Endothelial cell of umbilical vein (primary cell): ENCODE measurements around the gene BSPRY. TPM values are rescaled to one million over a fixed set of nuclear protein-coding genes. Genes with fewer than 3 reads are reported as not detected.

Experiments
- BruUV-seq: library from RNA; stranded (reverse); fragments of 400-500 nt; replicated peaks from 2 replicates; lab custom pipeline; 2021; lab: Mats Ljungman, UMichigan
- CTCF ChIA-PET: fragments of 300-600, 350-600 bp; sonication (Branson Sonifier 250); formaldehyde crosslinking; loops from one replicate; lab custom pipeline; 2021; ENCODE audit warnings: antibody characterized with exemption, inconsistent platforms; lab: Charles Lee
- POLR2A ChIA-PET: fragments of 300-600, 350-600 bp; sonication (Branson Sonifier 250); formaldehyde crosslinking; loops from one replicate; lab custom pipeline; 2021; ENCODE audit warnings: antibody characterized with exemption, inconsistent platforms; lab: Charles Lee
- DNase-seq: peaks from one replicate; pipeline ENCODE4 v3.0.0-alpha.2; 2011; ENCODE audit warnings: low read depth, low spot score
- FAIRE-seq: peaks from 2 replicates; lab custom pipeline; 2011; peaks lifted over from hg19 to GRCh38; lab: Jason Lieb, UNC
- H2AFZ ChIP-seq: 2 replicates; pipeline ENCODE4 v1.6.0; 2012; ENCODE audit warnings: low read depth, low read length, control low read depth, inconsistent platforms
- H3K27ac ChIP-seq: 2 replicates; pipeline ENCODE4 v1.5.1; 2011; ENCODE audit warnings: low read depth, mild to moderate bottlenecking, control low read depth, low read length, moderate library complexity; ENCODE audit not compliant: insufficient read depth
- H3K27me3 ChIP-seq, 2 experiments: 2 replicates each; pipeline versions ENCODE4 v1.6.0 to v1.6.1; 2011; ENCODE audit warnings: low read length in 2 of 2, mixed read lengths in 1 of 2; ENCODE audit not compliant: control insufficient read depth in 2 of 2, insufficient read depth in 2 of 2
- H3K36me3 ChIP-seq, 2 experiments: 2 replicates in 1 of 2; 3 replicates in 1 of 2; pipeline ENCODE4 v1.5.1; 2011; ENCODE audit warnings: low read length in 2 of 2, mild to moderate bottlenecking in 1 of 2, moderate library complexity in 1 of 2; ENCODE audit not compliant: control insufficient read depth in 2 of 2, insufficient read depth in 2 of 2; ENCODE audit errors: extremely low read depth in 1 of 2
- H3K4me1 ChIP-seq: 3 replicates; pipeline ENCODE4 v1.5.1; 2011; ENCODE audit warnings: mild to moderate bottlenecking, low read length; ENCODE audit not compliant: control insufficient read depth, insufficient read depth; ENCODE audit errors: extremely low read depth
- H3K4me2 ChIP-seq: 2 replicates; pipeline ENCODE4 v1.6.1; 2011; ENCODE audit warnings: low read length, control low read depth, mixed read lengths; ENCODE audit not compliant: insufficient read depth
- H3K4me3 ChIP-seq, 3 experiments: fragments of 200-600 bp in 1 of 3; sonication (generic), shearing (Covaris generic) in 1 of 3; replicated peaks in 1 of 3; 2 replicates each; pipeline ENCODE4 v1.5.1; 2011 to 2016; ENCODE audit warnings: control low read depth in 3 of 3, low read length in 3 of 3, mild to moderate bottlenecking in 2 of 3, inconsistent platforms in 1 of 3, low read depth in 1 of 3, moderate library complexity in 1 of 3; ENCODE audit not compliant: insufficient read depth in 1 of 3
- H3K79me2 ChIP-seq: 2 replicates; pipeline ENCODE4 v1.6.0; 2012; ENCODE audit warnings: low read length, inconsistent platforms; ENCODE audit not compliant: control insufficient read depth, insufficient read depth
- H3K9ac ChIP-seq: replicated peaks from 2 replicates; pipeline ENCODE3; 2011; ENCODE audit warnings: low read length, control low read depth; ENCODE audit not compliant: insufficient read depth; ENCODE audit errors: extremely low read depth
- H3K9me1 ChIP-seq: replicated peaks from 3 replicates; pipeline ENCODE4 v1.6.0; 2011; ENCODE audit warnings: mild to moderate bottlenecking, low read length; ENCODE audit not compliant: control insufficient read depth, insufficient read depth; ENCODE audit errors: extremely low read depth
- H3K9me3 ChIP-seq: replicated peaks from 2 replicates; pipeline ENCODE4 v1.5.1; 2012; ENCODE audit warnings: low read length, inconsistent platforms; ENCODE audit not compliant: control insufficient read depth, insufficient read depth
- H4K20me1 ChIP-seq: replicated peaks from 2 replicates; pipeline ENCODE3; 2011; ENCODE audit warnings: mild to moderate bottlenecking, low read length; ENCODE audit not compliant: control insufficient read depth, insufficient read depth; ENCODE audit errors: extremely low read depth
- EZH2 ChIP-seq: IDR thresholded peaks from 2 replicates; pipeline ENCODE4 v1.6.1; 2012; ENCODE audit warnings: borderline replicate concordance, low read depth, mild to moderate bottlenecking, moderate library complexity, low read length, inconsistent platforms; ENCODE audit not compliant: severe bottlenecking
- GATA2 ChIP-seq: IDR thresholded peaks from 2 replicates; pipeline ENCODE4 v1.7.0; 2011; ENCODE audit warnings: low read depth, mild to moderate bottlenecking, moderate library complexity, mixed read lengths, low read length; ENCODE audit not compliant: insufficient read length, insufficient read depth
- JUN ChIP-seq: IDR thresholded peaks from 2 replicates; pipeline ENCODE4 v1.6.1; 2011; ENCODE audit warnings: borderline replicate concordance, low read depth; ENCODE audit not compliant: insufficient read length, insufficient read depth
- MAX ChIP-seq: IDR thresholded peaks from 2 replicates; pipeline ENCODE4 v1.6.1; 2011; ENCODE audit not compliant: insufficient read depth, insufficient read length
- POLR2A ChIP-seq: IDR thresholded peaks from 2 replicates; pipeline ENCODE4 v1.6.1; 2012; ENCODE audit warnings: low read depth, mild to moderate bottlenecking, control low read depth, low read length
- POLR2AphosphoS5 ChIP-seq: IDR thresholded peaks from 2 replicates; pipeline ENCODE4 v1.6.1; 2012; ENCODE audit warnings: low read depth, mild to moderate bottlenecking, control low read depth, low read length, moderate library complexity; ENCODE audit not compliant: insufficient read depth
- dilution Hi-C: fragments of 300-500 bp; cut with MboI; formaldehyde crosslinking; loops from one replicate; pipeline ENCODE4 v1.15.0; 2019; ENCODE audit warnings: low sequenced_read_pairs; ENCODE audit not compliant: extremely low pct_ligation_motif_present
- intact Hi-C: fragments of 100-400 bp; cut with micrococcal nuclease; formaldehyde crosslinking; loops from one replicate; pipeline ENCODE4 v1.10.0; 2022
- polyA plus RNA-seq, 4 experiments: library from polyadenylated mRNA; depleted of rRNA in 3 of 4; stranded (reverse) in 3 of 4; unstranded in 1 of 4; fragments of >200 nt; gene quantifications; 2 replicates each; pipeline versions ENCODE4 v1.2.1 to v1.2.3, GENCODE V29; 2011 to 2012; ENCODE audit warnings: missing spikeins in 1 of 4
- total RNA-seq: library from RNA; stranded (reverse); gene quantifications from 2 replicates; pipeline ENCODE4 v1.2.3, GENCODE V29; 2021
- TF ChIP-seq, protein P1 (sequence below), 2 donors: IDR thresholded peaks; 1 replicate in 1 of 2; 2 replicates in 1 of 2; pipeline ENCODE4 v1.5.1; 2011; ENCODE audit warnings: low read length in 2 of 2, mild to moderate bottlenecking in 2 of 2, moderate library complexity in 2 of 2, control low read depth in 1 of 2, inconsistent platforms in 1 of 2, low read depth in 1 of 2; ENCODE audit not compliant: insufficient read depth in 1 of 2; ENCODE audit errors: extremely low read depth in 1 of 2

The BSPRY gene
- total and polyA plus RNA-seq, 2 donors (not counting 3 experiments of a cell fraction or from before 2014, with no cell fraction given): not detected

GRCh38 chr9:113328045-113328782 lies 21.1 kb upstream of the BSPRY start:
- H3K4me2 ChIP-seq: no peak overlapping the region
- intact Hi-C loops (no loop called here), dilution Hi-C loops (no loop called here)
- no TSS peak for BruUV-seq
- ChIA-PET POLR2A (no interaction called here), CTCF (interaction anchor here (0.8 to 1.2 kb wide), 2 partner anchors 12 to 37 kb away, joined by 3 to 4 read pairs; partner anchors contain the start of gene WDR31)
- no peak for FAIRE-seq
- H3K9me1 ChIP-seq: no peaks in the 10 kb centered on the region
- H3K79me2 ChIP-seq: no peaks in the 10 kb centered on the region
- no peaks in the 10 kb centered on the region for H3K4me1 ChIP-seq
- no peak overlapping the region for H3K27ac ChIP-seq
- no peak overlapping the region for H3K9ac ChIP-seq
- DNase-seq: no peak
- TF ChIP-seq, protein P1, sequence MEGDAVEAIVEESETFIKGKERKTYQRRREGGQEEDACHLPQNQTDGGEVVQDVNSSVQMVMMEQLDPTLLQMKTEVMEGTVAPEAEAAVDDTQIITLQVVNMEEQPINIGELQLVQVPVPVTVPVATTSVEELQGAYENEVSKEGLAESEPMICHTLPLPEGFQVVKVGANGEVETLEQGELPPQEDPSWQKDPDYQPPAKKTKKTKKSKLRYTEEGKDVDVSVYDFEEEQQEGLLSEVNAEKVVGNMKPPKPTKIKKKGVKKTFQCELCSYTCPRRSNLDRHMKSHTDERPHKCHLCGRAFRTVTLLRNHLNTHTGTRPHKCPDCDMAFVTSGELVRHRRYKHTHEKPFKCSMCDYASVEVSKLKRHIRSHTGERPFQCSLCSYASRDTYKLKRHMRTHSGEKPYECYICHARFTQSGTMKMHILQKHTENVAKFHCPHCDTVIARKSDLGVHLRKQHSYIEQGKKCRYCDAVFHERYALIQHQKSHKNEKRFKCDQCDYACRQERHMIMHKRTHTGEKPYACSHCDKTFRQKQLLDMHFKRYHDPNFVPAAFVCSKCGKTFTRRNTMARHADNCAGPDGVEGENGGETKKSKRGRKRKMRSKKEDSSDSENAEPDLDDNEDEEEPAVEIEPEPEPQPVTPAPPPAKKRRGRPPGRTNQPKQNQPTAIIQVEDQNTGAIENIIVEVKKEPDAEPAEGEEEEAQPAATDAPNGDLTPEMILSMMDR (IDR thresholded peaks at IDR 0.05; ENCODE audit: extremely low read depth in 1 of 2, insufficient read depth in 1 of 2, low read depth in 1 of 2, low read length in 2 of 2): no peak
- TF ChIP-seq GATA2: no peak
- no peak for TF ChIP-seq MAX
- no peak for TF ChIP-seq POLR2A
- no peak for TF ChIP-seq POLR2AphosphoS5
- TF ChIP-seq JUN: no peak
- no peak for TF ChIP-seq EZH2
- H2AFZ ChIP-seq: no peak overlapping the region
- no peaks in the 10 kb centered on the region for H3K9me3 ChIP-seq
- H4K20me1 ChIP-seq: no peaks in the 10 kb centered on the region
- H3K36me3 ChIP-seq: no peaks in the 10 kb centered on the region
- H3K27me3 ChIP-seq: peaks cover 0 to 3% of the 10 kb centered on the region in 2 experiments
- no peak overlapping the region for H3K4me3 ChIP-seq
